IPS DF 19.7 (cell line): ENCODE data around the gene CPOX.

Experiments
- DNase-seq: peaks from one replicate; pipeline ENCODE4 v3.0.0-alpha.2; 2013; ENCODE audit warnings: low read depth, low spot score

The CPOX gene

GRCh38 chr3:98536456-98537017 is 56.9 kb downstream of the CPOX start:
- no peak for DNase-seq

DNA sequence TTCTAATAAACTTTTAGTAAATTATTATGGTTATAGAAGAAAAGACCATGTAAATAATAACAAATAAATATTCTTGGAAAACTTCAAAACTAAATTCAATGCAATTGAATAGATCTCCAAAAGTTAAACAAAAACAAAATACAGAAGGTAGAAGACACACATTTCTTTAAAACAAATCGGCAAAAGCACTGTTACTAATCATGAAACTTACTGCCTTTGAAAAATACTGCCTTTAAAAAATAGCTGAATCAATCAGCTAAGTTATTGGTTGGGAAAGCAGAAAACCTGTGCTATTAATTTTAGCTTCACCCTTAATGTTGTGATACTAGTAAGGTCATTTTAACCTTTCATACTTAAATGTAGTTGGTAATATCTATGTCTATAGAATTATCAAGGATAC is 58.7 kb downstream of the CPOX start:
- DNase-seq = no peak

DNA sequence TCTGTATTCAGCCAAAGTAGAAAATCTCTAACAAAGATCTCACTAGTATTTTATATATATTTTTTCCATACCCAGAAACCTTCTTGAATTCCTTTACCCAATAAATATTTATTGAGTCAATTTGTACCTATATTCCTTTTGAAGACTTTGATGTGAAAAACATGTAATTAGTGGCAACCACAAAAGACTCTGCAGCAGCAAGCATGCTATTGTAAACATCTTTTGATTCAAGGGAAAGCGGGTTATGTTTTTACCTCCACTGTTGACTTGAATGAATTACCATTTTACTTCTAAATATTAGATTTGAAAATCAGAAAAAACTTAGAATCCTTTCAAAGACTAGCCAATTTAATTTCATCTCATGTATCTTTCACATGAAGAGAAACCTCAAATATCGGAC is 59.2 kb downstream of the CPOX start:
- no peak for DNase-seq

- no peak for DNase-seq
These were observed 60.5 kb downstream of the CPOX start for GRCh38 chr3:98532709-98533571.

- no peak for DNase-seq
These were observed 61.2 kb downstream of the CPOX start for GRCh38 chr3:98532275-98532637.

DNA sequence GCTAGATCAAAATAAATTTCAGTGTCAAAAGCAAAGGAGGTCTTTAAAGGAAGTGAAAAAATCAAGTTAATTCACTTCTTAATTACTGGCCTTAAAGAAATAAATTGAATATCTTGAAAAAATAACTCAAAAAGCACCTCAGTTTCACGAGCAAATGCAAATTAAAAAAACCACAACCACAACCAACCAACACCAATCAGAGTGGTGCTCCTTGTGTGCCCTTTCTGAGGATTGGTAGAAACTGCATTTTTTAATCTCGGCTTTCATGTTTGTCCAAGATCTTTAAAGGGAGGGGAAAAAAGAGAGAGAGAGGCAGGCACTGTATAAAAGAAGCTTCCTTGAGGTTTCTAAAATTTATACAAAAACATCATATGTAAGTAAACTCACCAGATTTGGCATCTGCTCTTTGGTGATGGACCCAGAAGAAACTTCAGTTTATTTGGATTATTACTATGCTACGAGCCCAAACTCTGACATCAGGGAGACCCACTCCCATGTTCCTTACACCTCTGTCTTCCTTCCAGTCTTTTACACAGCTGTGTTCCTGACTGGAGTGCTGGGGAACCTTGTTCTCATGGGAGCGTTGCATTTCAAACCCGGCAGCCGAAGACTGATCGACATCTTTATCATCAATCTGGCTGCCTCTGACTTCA is 61.7 kb downstream of the CPOX start, which contains the start of gene GPR15:
Gene GPR15, plus strand, starts transcription at position 357 of the 653 bp plus-strand sequence. Its CDS starts 56 bp downstream, at position 413.
- no peak for DNase-seq

GRCh38 chr3:98530676-98531075 is 62.7 kb downstream of the CPOX start:
- DNase-seq = no peak

- no peak for DNase-seq
These were observed 63.5 kb downstream of the CPOX start for GRCh38 chr3:98529856-98530459.
